Stimulated activated CD8-positive, alpha-beta memory T cell treated with anti-CD3 and anti-CD28 coated beads, Interleukin-7, amount 100 ng/mL, for 4 hours (primary cell): ENCODE results near the gene ARHGAP21.

ENCODE experiments used
- DNase-seq, 2 donors: peaks; one replicate each; pipeline ENCODE4 v3.0.0-alpha.2; 2020; ENCODE audit warnings: low read depth in 2 of 2

The ARHGAP21 gene

GRCh38 chr10:24575481-24576002 lies 148.1 kb downstream of the ARHGAP21 start:
- DNase-seq: no peak

- DNase-seq: no peak
Measured at GRCh38 chr10:24574578-24575155, 149.0 kb downstream of the ARHGAP21 start.

GRCh38 chr10:24574161-24574560 lies 149.5 kb downstream of the ARHGAP21 start:
- DNase-seq: no peak

- DNase-seq: no peak
Measured at GRCh38 chr10:24571870-24572450, 151.7 kb downstream of the ARHGAP21 start.

- DNase-seq: no peak
Measured at GRCh38 chr10:24570658-24571426, 152.8 kb downstream of the ARHGAP21 start.

- no peak for DNase-seq
Measured at GRCh38 chr10:24569828-24570657, 153.6 kb downstream of the ARHGAP21 start.

GRCh38 chr10:24569330-24569796 lies 154.3 kb downstream of the ARHGAP21 start:
- no peak for DNase-seq

GRCh38 chr10:24568042-24568441 lies 155.6 kb downstream of the ARHGAP21 start:
- DNase-seq: no peak

GRCh38 chr10:24561453-24561852 lies 162.2 kb downstream of the ARHGAP21 start:
- no peak for DNase-seq

- DNase-seq: no peak
Measured at GRCh38 chr10:24556750-24557742, 166.6 kb downstream of the ARHGAP21 start.

GRCh38 chr10:24556126-24556749 lies 167.4 kb downstream of the ARHGAP21 start:
- no peak for DNase-seq

- no peak for DNase-seq
Measured at GRCh38 chr10:24554036-24554435, 169.7 kb downstream of the ARHGAP21 start.

GRCh38 chr10:24553051-24553612 lies 170.6 kb downstream of the ARHGAP21 start:
- no peak for DNase-seq

GRCh38 chr10:24552346-24553016 lies 171.2 kb downstream of the ARHGAP21 start:
- no peak for DNase-seq

- no peak for DNase-seq
Measured at GRCh38 chr10:24551161-24551560, 172.5 kb downstream of the ARHGAP21 start.

- DNase-seq: no peak
Measured at GRCh38 chr10:24550680-24551079, 173.0 kb downstream of the ARHGAP21 start.

- no peak for DNase-seq
Measured at GRCh38 chr10:24545585-24545984, 178.1 kb downstream of the ARHGAP21 start.

GRCh38 chr10:24544776-24545175 lies 178.9 kb downstream of the ARHGAP21 start:
- DNase-seq: no peak
